Fibroblast of skin of back (primary cell): Measurements from ENCODE around the gene EGLN2.
A peak's percentile ranks its signal among the peaks of the same experiment; 100 is the strongest.
"Not testable (repeated sequence)": the region's sequence is repeated elsewhere in the genome, so short reads cannot be mapped to it uniquely, and the experiment has no call there.

Experiments used
- DNase-seq: peaks from one replicate; pipeline ENCODE4 v3.0.0-alpha.2; 2013

EGLN2 gene

GRCh38 chr19:40776932-40777644 is 21.9 kb upstream of the EGLN2 start:
- peak; percentile 92 for DNase-seq

GRCh38 chr19:40777645-40777936 is 21.4 kb upstream of the EGLN2 start:
- DNase-seq = no peak

GRCh38 chr19:40777937-40778705 is 20.9 kb upstream of the EGLN2 start, which contains the start of gene RAB4B:
Gene RAB4B, plus strand, starts transcription at chr19:40778247. Its CDS starts 129 bp downstream, at chr19:40778376.
- peak; percentile 100 for DNase-seq

- no peak for DNase-seq
Observed at GRCh38 chr19:40778706-40779284, 20.2 kb upstream of the EGLN2 start.

GRCh38 chr19:40780582-40780981 is 18.4 kb upstream of the EGLN2 start:
- no peak for DNase-seq

- no peak for DNase-seq
Observed at GRCh38 chr19:40781140-40781539, 17.9 kb upstream of the EGLN2 start.

GRCh38 chr19:40783711-40784110 is 15.3 kb upstream of the EGLN2 start:
- no peak for DNase-seq

- not testable (repeated sequence) for DNase-seq
Observed at GRCh38 chr19:40784146-40784545, 14.8 kb upstream of the EGLN2 start.

GRCh38 chr19:40785526-40785925 is 13.5 kb upstream of the EGLN2 start:
- no peak for DNase-seq

- DNase-seq = no peak
Observed at GRCh38 chr19:40786060-40787037, 12.6 kb upstream of the EGLN2 start.

GRCh38 chr19:40791349-40791748 is 7.6 kb upstream of the EGLN2 start:
- DNase-seq = no peak

- no peak for DNase-seq
Observed at GRCh38 chr19:40791996-40792395, 7.0 kb upstream of the EGLN2 start.

GRCh38 chr19:40797166-40797962 is 1.6 kb upstream of the EGLN2 start:
- DNase-seq = no peak

- DNase-seq = peak; percentile 61
Observed at GRCh38 chr19:40797963-40798682, 868 bp upstream of the EGLN2 start.

- DNase-seq = peak; percentile 38
Observed at GRCh38 chr19:40799558-40800338, 757 bp downstream of the EGLN2 start.

GRCh38 chr19:40800339-40800996 is 1.5 kb downstream of the EGLN2 start:
- DNase-seq = no peak

GRCh38 chr19:40800997-40801377 is 2.0 kb downstream of the EGLN2 start:
- no peak for DNase-seq

- DNase-seq = no peak
Observed at GRCh38 chr19:40801426-40802299, 2.7 kb downstream of the EGLN2 start.
